IPS-11a (cell line): ENCODE results near the gene UBALD1.

ENCODE experiments used
- H3K4me3 ChIP-seq: one replicate; pipeline ENCODE4 v1.5.1; 2013; ENCODE audit warnings: low read depth, low read length, control low read depth

The UBALD1 gene

GRCh38 chr16:4646773-4647643 is 32.3 kb upstream of the UBALD1 start:
- no peak overlapping the region for H3K4me3 ChIP-seq

- H3K4me3 ChIP-seq = no peak overlapping the region
These were observed 27.2 kb upstream of the UBALD1 start for GRCh38 chr16:4641895-4642294.

- H3K4me3 ChIP-seq = no peak overlapping the region
These were observed 26.6 kb upstream of the UBALD1 start for GRCh38 chr16:4641306-4641687.

GRCh38 chr16:4640572-4641305 is 26.1 kb upstream of the UBALD1 start:
- H3K4me3 ChIP-seq = no peak overlapping the region

- H3K4me3 ChIP-seq = no peak overlapping the region
These were observed 25.3 kb upstream of the UBALD1 start for GRCh38 chr16:4639899-4640509.

GRCh38 chr16:4637501-4638166 is 22.9 kb upstream of the UBALD1 start:
- no peak overlapping the region for H3K4me3 ChIP-seq

GRCh38 chr16:4636196-4636595 is 21.5 kb upstream of the UBALD1 start:
- H3K4me3 ChIP-seq = no peak overlapping the region

GRCh38 chr16:4634768-4635167 is 20.1 kb upstream of the UBALD1 start:
- H3K4me3 ChIP-seq = no peak overlapping the region

GRCh38 chr16:4633910-4634635 is 19.4 kb upstream of the UBALD1 start:
- no peak overlapping the region for H3K4me3 ChIP-seq

GRCh38 chr16:4631444-4631843 is 16.8 kb upstream of the UBALD1 start:
- H3K4me3 ChIP-seq = no peak overlapping the region

GRCh38 chr16:4628283-4628682 is 13.6 kb upstream of the UBALD1 start:
- H3K4me3 ChIP-seq = no peak overlapping the region

- no peak overlapping the region for H3K4me3 ChIP-seq
These were observed 11.7 kb upstream of the UBALD1 start for GRCh38 chr16:4626396-4626795.

GRCh38 chr16:4625560-4626159 is 11.0 kb upstream of the UBALD1 start:
- peak overlapping the region; percentile 82 for H3K4me3 ChIP-seq

GRCh38 chr16:4624827-4625559 is 10.3 kb upstream of the UBALD1 start:
- peak overlapping the region; percentile 82 for H3K4me3 ChIP-seq

GRCh38 chr16:4624015-4624826 is 9.5 kb upstream of the UBALD1 start, which contains the start of gene MGRN1:
Gene MGRN1, plus strand, starts transcription at chr16:4624826. Its CDS starts 135 bp downstream, at chr16:4624961.
- H3K4me3 ChIP-seq = peak within 1 kb of the TSS; percentile 82

GRCh38 chr16:4623593-4623992 is 8.9 kb upstream of the UBALD1 start:
- no peak overlapping the region for H3K4me3 ChIP-seq

GRCh38 chr16:4618645-4619418 is 4.1 kb upstream of the UBALD1 start:
- H3K4me3 ChIP-seq = no peak overlapping the region

- H3K4me3 ChIP-seq = no peak overlapping the region
These were observed 3.2 kb upstream of the UBALD1 start for GRCh38 chr16:4617880-4618279.
